Astrocyte (in vitro differentiated cells and primary cell): ENCODE results near the gene DESI1. TPM values are rescaled to one million over a fixed set of nuclear protein-coding genes. Genes with fewer than 3 reads are reported as not detected.
A peak's percentile ranks its signal among the peaks of the same experiment; 100 is the strongest.
"Not testable (repeated sequence)": the region's sequence is repeated elsewhere in the genome, so short reads cannot be mapped to it uniquely, and the experiment has no call there.

Source experiments
- DNase-seq: peaks from one replicate; pipeline ENCODE4 v3.0.0-alpha.2; 2010; ENCODE audit warnings: low read depth
- FAIRE-seq: peaks from 2 replicates; lab custom pipeline; 2011; peaks lifted over from hg19 to GRCh38; lab: Jason Lieb, UNC
- H2AFZ ChIP-seq: 2 replicates; pipeline ENCODE4 v1.6.0; 2012; ENCODE audit warnings: low read depth, low read length, inconsistent platforms
- H3K27ac ChIP-seq: 2 replicates; pipeline ENCODE4 v1.5.1; 2011; ENCODE audit warnings: low read depth, low read length, inconsistent platforms
- H3K27me3 ChIP-seq: 2 replicates; pipeline ENCODE4 v1.6.0; 2011; ENCODE audit warnings: low read length, inconsistent platforms; ENCODE audit not compliant: insufficient read depth
- H3K36me3 ChIP-seq: 2 replicates; pipeline ENCODE4 v1.5.1; 2011; ENCODE audit warnings: low read length, inconsistent platforms; ENCODE audit not compliant: insufficient read depth
- H3K4me1 ChIP-seq: 2 replicates; pipeline ENCODE4 v1.5.1; 2011; ENCODE audit warnings: low read length, inconsistent platforms; ENCODE audit not compliant: insufficient read depth
- H3K4me2 ChIP-seq: 2 replicates; pipeline ENCODE4 v1.6.0; 2012; ENCODE audit warnings: low read length, inconsistent platforms
- H3K4me3 ChIP-seq: 2 replicates; pipeline ENCODE4 v1.5.1; 2011; ENCODE audit warnings: low read depth, mild to moderate bottlenecking, low read length, inconsistent platforms; ENCODE audit not compliant: insufficient read depth
- H3K79me2 ChIP-seq: 2 replicates; pipeline ENCODE4 v1.6.0; 2012; ENCODE audit warnings: mild to moderate bottlenecking, low read length, inconsistent platforms; ENCODE audit not compliant: insufficient read depth
- H3K9ac ChIP-seq: 2 replicates; pipeline ENCODE4 v1.6.0; 2012; ENCODE audit warnings: mild to moderate bottlenecking, low read length, inconsistent platforms
- H3K9me3 ChIP-seq: 2 replicates; pipeline ENCODE4 v1.5.1; 2012; ENCODE audit warnings: low read depth, mild to moderate bottlenecking, low read length, inconsistent platforms; ENCODE audit not compliant: insufficient read depth
- H4K20me1 ChIP-seq: 2 replicates; pipeline ENCODE4 v1.6.0; 2012; ENCODE audit warnings: low read length, inconsistent platforms; ENCODE audit not compliant: insufficient read depth
- H3K27ac Mint-ChIP-seq: one replicate; pipeline ENCODE4 v1.8.0; 2021; ENCODE audit warnings: mild to moderate bottlenecking, mixed read lengths; ENCODE audit not compliant: unreplicated experiment
- H3K27me3 Mint-ChIP-seq: one replicate; pipeline ENCODE4 v1.8.0; 2021; ENCODE audit warnings: low read depth, mixed read lengths; ENCODE audit not compliant: unreplicated experiment
- H3K36me3 Mint-ChIP-seq: one replicate; pipeline ENCODE4 v1.8.0; 2021; ENCODE audit warnings: low read depth, mixed read lengths; ENCODE audit not compliant: unreplicated experiment
- H3K4me1 Mint-ChIP-seq: one replicate; pipeline ENCODE4 v1.8.0; 2021; ENCODE audit warnings: low read depth, mixed read lengths; ENCODE audit not compliant: unreplicated experiment
- H3K4me3 Mint-ChIP-seq: one replicate; pipeline ENCODE4 v1.8.0; 2021; ENCODE audit warnings: mild to moderate bottlenecking, moderate library complexity, mixed read lengths; ENCODE audit not compliant: unreplicated experiment
- H3K9me3 Mint-ChIP-seq: one replicate; pipeline ENCODE4 v1.8.0; 2021; ENCODE audit warnings: mild to moderate bottlenecking, mixed read lengths; ENCODE audit not compliant: unreplicated experiment
- CTCF ChIP-seq: IDR thresholded peaks from 2 replicates; pipeline ENCODE4 v1.5.1; 2011; ENCODE audit warnings: low read depth, mild to moderate bottlenecking, inconsistent platforms, low read length, moderate library complexity; ENCODE audit not compliant: insufficient read depth
- EZH2 ChIP-seq: IDR thresholded peaks from 2 replicates; pipeline ENCODE4 v1.6.1; 2012; ENCODE audit warnings: mild to moderate bottlenecking, low read length, inconsistent platforms; ENCODE audit not compliant: insufficient read depth
- total RNA-seq: library from RNA; stranded (reverse); gene quantifications from 2 replicates; pipeline ENCODE4 v1.2.1, GENCODE V29; 2021

The DESI1 gene
- total RNA-seq, 1 donor from 2014 or later: 48.2 TPM

DNA sequence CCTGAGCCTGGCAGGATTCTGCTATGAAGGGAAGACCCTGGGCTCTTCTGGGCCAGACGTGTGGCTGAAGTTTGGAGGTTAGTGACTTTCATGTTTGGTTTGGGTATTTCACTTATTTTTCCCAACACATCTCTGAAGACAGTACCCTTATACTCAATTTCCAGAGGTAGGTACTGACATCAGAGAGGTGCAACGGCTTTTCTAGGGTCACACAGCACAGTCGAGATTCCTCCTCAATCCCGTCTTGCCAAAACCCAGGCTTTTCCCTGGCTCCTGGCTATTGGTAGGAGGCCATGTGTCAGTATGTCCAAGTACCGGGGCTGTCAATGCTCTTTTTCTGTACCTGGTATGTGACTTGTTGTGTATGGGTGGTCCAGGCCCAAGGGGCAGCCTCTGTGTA is 25.1 kb downstream of the DESI1 start:
- Mint-ChIP-seq H3K27me3 (no peaks in the 10 kb centered on the region), H3K4me1 (peaks cover 22% of the 10 kb centered on the region), H3K27ac (no peak overlapping the region), H3K4me3 (no peak overlapping the region), H3K36me3 (peaks cover 10% of the 10 kb centered on the region), H3K9me3 (no peaks in the 10 kb centered on the region)
- Histone ChIP-seq H2AFZ (no peak overlapping the region), H3K9ac (no peak overlapping the region), H3K36me3 (peaks cover 6% of the 10 kb centered on the region), H3K4me3 (no peak overlapping the region), H3K27me3 (no peaks in the 10 kb centered on the region), H3K27ac (no peak overlapping the region), H3K4me1 (peaks cover 18% of the 10 kb centered on the region), H3K9me3 (no peaks in the 10 kb centered on the region), H3K4me2 (no peak overlapping the region), H3K79me2 (no peaks in the 10 kb centered on the region), H4K20me1 (peaks cover 4% of the 10 kb centered on the region)
- DNase-seq (no peak), FAIRE-seq (no peak)
- TF ChIP-seq CTCF (no peak), EZH2 (no peak)

GRCh38 chr22:41593336-41593960 is 27.4 kb downstream of the DESI1 start:
- not testable (repeated sequence) for H3K9ac ChIP-seq, H3K27ac Mint-ChIP-seq, H2AFZ ChIP-seq, DNase-seq, H3K9me3 Mint-ChIP-seq, H3K4me3 ChIP-seq, H3K27me3 Mint-ChIP-seq, H3K36me3 Mint-ChIP-seq, H3K27me3 ChIP-seq, H4K20me1 ChIP-seq, H3K4me3 Mint-ChIP-seq, FAIRE-seq, H3K9me3 ChIP-seq, H3K36me3 ChIP-seq, H3K4me2 ChIP-seq, H3K27ac ChIP-seq
- Histone ChIP-seq H3K79me2 (peaks cover 11% of the 10 kb centered on the region), H3K4me1 (peaks cover 16% of the 10 kb centered on the region)
- peaks cover 18% of the 10 kb centered on the region for H3K4me1 Mint-ChIP-seq

- H3K27ac Mint-ChIP-seq: peak within 1 kb of the TSS; percentile 69
- H3K4me1 Mint-ChIP-seq: no peaks in the 10 kb centered on the region
- H3K9me3 Mint-ChIP-seq: no peaks in the 10 kb centered on the region
- peak within 1 kb of the TSS; percentile 92 for H3K4me3 Mint-ChIP-seq
- Histone ChIP-seq H3K9ac (peak within 1 kb of the TSS; percentile 93), H3K4me2 (peak within 1 kb of the TSS; percentile 94), H3K27me3 (no peaks in the 10 kb centered on the region), H3K79me2 (peaks cover 29% of the 10 kb centered on the region), H3K27ac (peak within 1 kb of the TSS; percentile 73), H3K36me3 (peaks cover 6% of the 10 kb centered on the region), H4K20me1 (peaks cover 16% of the 10 kb centered on the region), H3K9me3 (no peaks in the 10 kb centered on the region), H3K4me1 (peaks cover 5% of the 10 kb centered on the region), H3K4me3 (peak within 1 kb of the TSS; percentile 95), H2AFZ (peak within 1 kb of the TSS; percentile 74)
- FAIRE-seq (no peak), DNase-seq (peak; percentile 97)
- H3K27me3 Mint-ChIP-seq: no peaks in the 10 kb centered on the region
- TF ChIP-seq CTCF: no peak
- TF ChIP-seq EZH2: no peak
- H3K36me3 Mint-ChIP-seq: peaks cover 5% of the 10 kb centered on the region
These were observed 31.2 kb downstream of the DESI1 start, which contains the start of gene PMM1 for GRCh38 chr22:41589391-41590241. Gene PMM1 (minus strand): TSS chr22:41589840. CDS start chr22:41589805, 35 bp downstream.
